T-helper 2 cell (primary cell): ENCODE measurements around the gene CEP20.
"Not testable (repeated sequence)": the region's sequence is repeated elsewhere in the genome, so short reads cannot be mapped to it uniquely, and the experiment has no call there.

ENCODE experiments used
- DNase-seq, 5 experiments: peaks; one replicate each; pipeline versions ENCODE4 v3.0.0 to v3.0.0-alpha.2; 2012 to 2022
- total RNA-seq, 2 donors: gene quantifications; one replicate each; lab custom pipeline; 2026; lab: John Stamatoyannopoulos, UW

CEP20 gene
- total RNA-seq, result 15.0 to 28.8 reads per million in 2 donors

GRCh38 chr16:15888072-15888976 lies at the start of gene CEP20:
TSS of gene CEP20 (minus strand) at chr16:15888603. CDS start at chr16:15888585, 18 bp downstream.
- DNase-seq, result peak; percentile 98 to 100 (median 100)

DNA sequence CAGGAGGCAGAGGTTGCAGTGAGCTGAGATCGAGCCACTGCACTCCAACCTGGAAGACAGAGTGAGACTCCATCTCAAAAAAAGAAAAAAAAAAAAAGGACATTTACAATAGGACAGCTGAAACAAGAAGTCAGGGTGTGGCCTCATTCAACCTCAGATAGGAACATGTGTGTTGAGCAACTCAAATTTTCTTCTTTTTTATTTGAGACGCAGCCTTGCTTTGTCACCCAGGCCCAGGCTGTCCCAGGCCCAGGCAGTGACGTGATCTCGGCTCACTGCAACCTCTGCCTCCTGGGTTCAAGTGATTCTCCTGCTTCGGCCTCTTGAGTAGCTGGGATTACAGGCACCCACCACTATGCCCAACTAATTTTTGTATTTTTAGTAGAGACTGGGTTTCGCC lies 48.4 kb upstream of the CEP20 start:
- not testable (repeated sequence) for DNase-seq

DNA sequence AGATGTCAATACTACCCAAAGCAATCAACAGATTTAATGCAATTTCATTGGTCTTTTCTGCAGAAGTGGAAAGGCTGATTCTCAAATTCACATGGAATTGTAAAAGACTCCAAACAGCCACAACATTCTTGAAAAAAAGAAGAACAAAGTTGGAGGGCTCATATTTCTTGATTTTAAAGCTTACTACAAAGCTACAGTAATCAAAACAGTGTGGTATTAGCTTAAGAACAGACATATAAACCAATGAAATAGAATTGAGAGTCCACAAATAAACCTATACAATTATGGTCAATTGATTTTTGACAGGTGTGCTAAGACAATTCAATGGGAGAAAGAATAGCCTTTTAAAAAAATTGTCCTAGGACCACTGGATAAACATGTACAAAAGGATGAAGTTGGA lies 46.6 kb upstream of the CEP20 start:
- no peak for DNase-seq

- no peak for DNase-seq
Observed at GRCh38 chr16:15933781-15934180, 45.4 kb upstream of the CEP20 start.

- DNase-seq, result no peak
Observed at GRCh38 chr16:15932939-15933338, 44.5 kb upstream of the CEP20 start.

GRCh38 chr16:15928261-15929104 lies 40.1 kb upstream of the CEP20 start:
- no peak for DNase-seq

DNA sequence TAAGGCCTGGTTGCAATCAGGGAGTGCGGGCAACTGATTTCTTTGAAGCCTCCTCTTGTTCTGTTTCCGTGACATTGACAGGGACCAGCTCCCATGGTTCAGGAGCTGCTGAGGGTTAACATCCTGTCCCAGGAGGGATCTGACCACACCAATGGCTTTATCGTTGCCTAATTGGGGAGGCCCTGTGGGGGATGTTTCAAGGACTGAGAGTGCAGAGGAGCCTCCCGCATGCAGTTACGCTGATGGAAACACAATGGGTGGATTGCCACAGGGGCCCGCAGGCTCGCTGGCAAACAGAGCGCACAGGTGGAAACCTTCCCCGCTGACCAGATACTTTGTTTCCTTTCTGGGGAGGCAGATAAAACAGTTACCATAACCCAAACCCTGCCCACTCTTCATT lies 37.2 kb upstream of the CEP20 start:
- DNase-seq, result no peak

- no peak for DNase-seq
Observed at GRCh38 chr16:15924996-15925395, 36.6 kb upstream of the CEP20 start.

GRCh38 chr16:15919331-15919730 lies 30.9 kb upstream of the CEP20 start:
- DNase-seq, result no peak

- DNase-seq, result not testable (repeated sequence)
Observed at GRCh38 chr16:15918314-15918713, 29.9 kb upstream of the CEP20 start.

DNA sequence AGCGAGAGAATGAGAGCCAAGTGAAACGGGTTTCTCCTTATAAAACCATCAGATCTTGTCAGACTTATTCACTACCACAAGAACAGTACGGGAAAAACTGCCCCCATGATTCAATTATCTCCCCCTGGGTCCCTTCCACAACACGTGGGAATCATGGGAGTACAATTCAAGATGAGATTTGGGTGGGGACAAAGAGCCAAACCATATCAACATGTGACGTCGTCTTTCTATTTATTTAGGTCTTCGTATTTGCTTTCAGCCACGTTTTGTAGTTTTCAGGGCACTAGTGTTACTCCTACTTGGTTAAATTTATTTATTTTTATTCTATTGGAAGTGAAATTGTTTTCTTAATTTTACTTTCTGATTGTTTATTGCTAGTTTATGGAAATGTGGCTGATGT lies 27.9 kb upstream of the CEP20 start:
- no peak for DNase-seq

- DNase-seq, result no peak
Observed at GRCh38 chr16:15915555-15916081, 27.2 kb upstream of the CEP20 start.

DNA sequence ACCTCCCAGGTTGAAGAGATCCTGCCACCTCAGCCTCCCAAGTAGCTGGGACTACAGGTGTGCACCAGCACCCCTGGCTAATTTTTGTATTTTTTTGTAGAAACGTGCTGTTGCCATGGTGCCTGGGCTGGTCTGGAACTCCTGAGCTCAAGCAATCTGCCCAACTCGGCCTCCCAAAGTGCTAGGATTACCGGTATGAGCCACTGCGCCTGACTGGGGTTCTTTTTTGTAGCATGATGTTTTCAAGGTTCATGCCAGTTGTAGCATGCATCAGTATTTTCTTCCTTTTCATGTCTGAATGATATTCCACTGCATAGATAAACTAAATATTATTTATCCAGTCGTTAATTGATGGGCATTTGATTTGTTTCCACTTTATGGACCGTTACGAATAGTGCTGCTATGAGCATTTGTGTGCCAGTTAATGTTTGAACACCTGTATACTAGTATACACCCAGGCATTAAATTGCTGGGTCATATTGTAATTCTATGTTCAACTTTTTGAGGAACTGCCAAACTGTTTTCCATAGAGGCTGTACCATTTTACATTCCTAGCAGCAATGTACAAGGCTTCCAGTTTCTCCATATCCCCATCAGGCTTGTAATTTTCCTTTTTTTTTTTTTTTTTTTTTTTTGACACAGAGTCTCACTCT lies 24.8 kb upstream of the CEP20 start:
- no peak for DNase-seq

GRCh38 chr16:15911198-15911597 lies 22.8 kb upstream of the CEP20 start:
- no peak for DNase-seq

- peak in 3 of 5 experiments; percentile 1 to 70 (median 7) for DNase-seq
Observed at GRCh38 chr16:15907863-15908478, 19.6 kb upstream of the CEP20 start.

- DNase-seq, result no peak
Observed at GRCh38 chr16:15906439-15906838, 18.0 kb upstream of the CEP20 start.

GRCh38 chr16:15903960-15904359 lies 15.6 kb upstream of the CEP20 start:
- no peak for DNase-seq

- DNase-seq, result no peak
Observed at GRCh38 chr16:15900901-15901500, 12.6 kb upstream of the CEP20 start.

DNA sequence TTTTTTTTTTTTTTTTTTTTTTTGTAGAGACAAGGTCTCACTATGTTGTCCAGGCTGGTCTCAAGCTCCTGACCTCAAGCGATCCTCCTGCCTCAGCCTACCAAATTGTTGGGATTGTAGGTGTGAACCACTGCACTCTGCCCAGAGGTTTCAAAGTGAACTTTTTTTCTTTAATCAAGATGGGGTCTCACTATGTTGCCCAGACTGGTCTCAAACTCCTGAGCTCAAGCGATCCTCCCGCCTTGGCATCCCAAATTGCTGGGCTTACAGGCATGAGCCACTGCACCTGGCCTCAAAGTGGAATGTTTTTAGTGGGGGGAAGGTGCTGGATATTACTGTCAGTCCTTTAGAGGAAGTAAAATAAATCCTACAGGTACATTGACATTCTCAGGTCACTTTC lies 12.0 kb upstream of the CEP20 start:
- no peak for DNase-seq

GRCh38 chr16:15899538-15900100 lies 11.2 kb upstream of the CEP20 start:
- peak in 2 of 5 experiments; percentile 7 to 83 for DNase-seq

DNA sequence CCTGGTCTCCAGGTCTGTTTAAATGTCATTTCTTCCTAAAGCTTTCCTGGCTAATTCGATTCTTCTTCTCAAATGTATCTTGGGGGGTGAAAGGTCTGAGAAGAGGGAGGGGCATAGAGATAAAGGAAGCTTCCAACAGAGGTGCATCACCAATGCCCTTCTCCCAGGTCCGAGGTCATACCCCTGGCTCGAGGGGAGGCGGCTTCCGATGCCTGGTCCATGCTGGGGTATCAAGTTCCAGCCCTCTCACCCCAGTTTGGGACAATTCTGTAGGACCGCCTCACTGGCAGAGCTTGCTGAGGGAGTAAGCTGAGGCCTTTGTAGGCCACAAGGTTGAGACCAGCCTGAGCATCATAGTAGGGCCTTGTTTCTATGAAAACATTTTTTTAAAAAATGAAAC lies 10.3 kb upstream of the CEP20 start:
- no peak for DNase-seq
